Measurements from ENCODE around the gene PRMT1. TPM values are rescaled to one million over a fixed set of nuclear protein-coding genes. Genes with fewer than 3 reads are reported as not detected.

The PRMT1 gene
- total and polyA plus RNA-seq, 9 of the 15 experiments (the other 6 are each of a cell fraction or from before 2014, with no cell fraction given), result 13.3 to 464 (median 326) TPM

DNA sequence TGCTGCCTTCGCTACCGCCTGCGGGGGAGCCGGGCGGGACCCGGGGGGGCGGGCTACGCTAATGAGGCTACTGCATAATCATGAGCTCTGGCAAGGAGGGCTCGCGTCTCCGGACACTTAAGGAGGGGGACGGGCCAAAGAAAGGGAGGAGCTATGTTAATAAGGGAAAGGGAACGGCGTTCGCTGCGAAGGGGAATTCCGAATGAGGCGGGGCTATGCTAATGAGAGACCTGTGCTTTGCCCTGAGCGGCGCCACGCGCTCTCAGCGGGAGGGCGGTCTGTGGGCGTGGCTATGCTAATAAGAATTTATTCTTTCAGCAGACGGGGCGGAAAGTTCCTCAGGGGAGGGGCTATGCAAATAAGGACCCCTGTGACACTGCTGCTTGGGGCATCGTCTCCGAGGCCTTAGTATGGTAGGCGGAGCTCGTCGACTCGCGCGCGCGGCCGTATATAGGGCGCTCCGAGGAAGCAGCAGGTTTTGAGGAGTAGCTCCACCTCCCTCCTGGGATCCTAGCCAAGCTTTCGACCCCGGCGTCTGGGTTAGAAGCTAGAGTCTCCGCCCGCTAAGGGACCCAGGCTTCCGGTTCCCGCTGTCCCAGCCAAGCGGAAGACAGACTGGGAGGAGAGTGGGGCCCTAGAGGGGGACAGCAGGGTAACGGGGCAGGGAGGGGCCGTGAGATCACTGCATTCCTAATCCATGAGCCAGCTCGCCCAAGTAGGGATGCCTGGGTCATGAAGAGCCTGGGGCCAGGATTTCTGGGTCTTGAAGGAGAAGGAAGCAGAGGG, 36.8 kb upstream of the PRMT1 start, which contains the start of gene RRAS (continued):
- TF ChIP-seq TSHZ1 (CRISPR knock-in tag; IDR thresholded peaks at IDR 0.05) (no peak), DDX20 (tag; IDR thresholded peaks at IDR 0.05; ENCODE audit: low read depth) (no peak), ZNF431 (CRISPR knock-in tag; IDR thresholded peaks at IDR 0.05) (no peak), XRCC5 (IDR thresholded peaks at IDR 0.05; ENCODE audit: low read depth, low read length) (peak; percentile 85; the same call in 1 of the 2 replicates), SMARCB1 (IDR thresholded peaks at IDR 0.05; ENCODE audit: insufficient read length, low read depth) (no peak), ARID1B (IDR thresholded peaks at IDR 0.05) (peak; percentile 66; the same call in 1 of the 2 replicates), FOXJ3 (CRISPR knock-in tag; IDR thresholded peaks at IDR 0.05) (no peak), ZNF785 (CRISPR knock-in tag; IDR thresholded peaks at IDR 0.05) (no peak), NEUROD1 (IDR thresholded peaks at IDR 0.05; ENCODE audit: borderline replicate concordance, low read depth, low read length, partially characterized antibody) (peak; percentile 81), RB1 (IDR thresholded peaks at IDR 0.05; ENCODE audit: low read depth) (peak; percentile 70; the same call in 1 of the 2 replicates), TRIM25 (IDR thresholded peaks at IDR 0.05; ENCODE audit: borderline replicate concordance) (no peak)
- TF ChIP-seq, protein P1, sequence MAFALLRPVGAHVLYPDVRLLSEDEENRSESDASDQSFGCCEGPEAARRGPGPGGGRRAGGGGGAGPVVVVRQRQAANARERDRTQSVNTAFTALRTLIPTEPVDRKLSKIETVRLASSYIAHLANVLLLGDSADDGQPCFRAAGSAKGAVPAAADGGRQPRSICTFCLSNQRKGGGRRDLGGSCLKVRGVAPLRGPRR (CRISPR knock-in tag; IDR thresholded peaks at IDR 0.05), result no peak
- TF ChIP-seq, protein P2, sequence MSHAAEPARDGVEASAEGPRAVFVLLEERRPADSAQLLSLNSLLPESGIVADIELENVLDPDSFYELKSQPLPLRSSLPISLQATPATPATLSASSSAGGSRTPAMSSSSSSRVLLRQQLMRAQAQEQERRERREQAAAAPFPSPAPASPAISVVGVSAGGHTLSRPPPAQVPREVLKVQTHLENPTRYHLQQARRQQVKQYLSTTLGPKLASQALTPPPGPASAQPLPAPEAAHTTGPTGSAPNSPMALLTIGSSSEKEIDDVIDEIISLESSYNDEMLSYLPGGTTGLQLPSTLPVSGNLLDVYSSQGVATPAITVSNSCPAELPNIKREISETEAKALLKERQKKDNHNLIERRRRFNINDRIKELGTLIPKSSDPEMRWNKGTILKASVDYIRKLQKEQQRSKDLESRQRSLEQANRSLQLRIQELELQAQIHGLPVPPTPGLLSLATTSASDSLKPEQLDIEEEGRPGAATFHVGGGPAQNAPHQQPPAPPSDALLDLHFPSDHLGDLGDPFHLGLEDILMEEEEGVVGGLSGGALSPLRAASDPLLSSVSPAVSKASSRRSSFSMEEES (CRISPR knock-in tag; IDR thresholded peaks at IDR 0.05), result no peak
